KOPT-K1 (cell line): ENCODE data around the gene RTF2.
"Not testable (repeated sequence)": the region's sequence is repeated elsewhere in the genome, so short reads cannot be mapped to it uniquely, and the experiment has no call there.

Experiments used
- H3K27ac ChIP-seq: fragments of 200-600 bp; sonication (generic); 2 replicates; pipeline ENCODE4 v1.5.1; 2016; ENCODE audit warnings: antibody characterized with exemption, mild to moderate bottlenecking, low read depth, low read length; ENCODE audit not compliant: poor library complexity, severe bottlenecking
- H3K36me3 ChIP-seq: fragments of 200-600 bp; sonication (generic); 2 replicates; pipeline ENCODE4 v1.5.1; 2017; ENCODE audit warnings: antibody characterized with exemption, mild to moderate bottlenecking, low read length, moderate library complexity; ENCODE audit not compliant: insufficient read depth
- H3K9me3 ChIP-seq: fragments of 200-600 bp; sonication (generic); 2 replicates; pipeline ENCODE4 v1.5.1; 2017; ENCODE audit warnings: antibody characterized with exemption, low read length, mild to moderate bottlenecking; ENCODE audit not compliant: insufficient read depth, poor library complexity, severe bottlenecking

RTF2 gene

DNA sequence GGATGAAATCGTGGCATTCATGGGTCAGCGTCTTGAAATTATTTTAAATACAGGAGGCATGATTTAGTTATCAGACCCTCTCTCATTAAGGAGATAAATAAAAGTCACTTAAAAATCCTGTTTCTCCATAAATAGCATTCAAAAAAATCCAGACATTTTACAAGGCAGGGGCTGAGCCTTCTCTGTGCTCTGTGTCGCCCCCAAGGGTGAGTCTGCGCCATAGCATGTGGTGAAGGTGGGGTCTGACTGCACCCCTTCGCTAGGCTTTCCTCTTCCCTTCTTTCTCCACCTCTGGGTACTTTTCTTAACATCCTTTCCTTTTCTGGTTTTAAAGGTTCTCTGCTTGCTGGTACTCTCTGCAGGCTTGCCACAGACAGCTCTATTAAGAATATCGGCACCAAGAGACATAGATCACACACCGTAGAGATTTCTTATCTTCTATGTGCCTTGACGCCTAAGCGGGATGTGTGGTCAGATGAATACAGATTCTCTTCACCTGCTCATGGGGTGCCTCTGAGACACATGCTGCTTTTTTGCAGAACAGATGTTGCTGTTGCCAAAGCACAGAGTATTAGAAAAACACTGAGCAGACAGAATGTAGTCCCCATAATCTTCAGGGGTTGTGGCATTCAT lies 36.1 kb downstream of the RTF2 start:
- Histone ChIP-seq H3K36me3 (peaks cover 13% of the 10 kb centered on the region), H3K27ac (no peak overlapping the region), H3K9me3 (no peaks in the 10 kb centered on the region)

- H3K36me3 ChIP-seq, result peaks cover 12% of the 10 kb centered on the region
- H3K27ac ChIP-seq, result no peak overlapping the region
- no peaks in the 10 kb centered on the region for H3K9me3 ChIP-seq
These were observed 37.7 kb downstream of the RTF2 start for GRCh38 chr20:56506103-56506502.

DNA sequence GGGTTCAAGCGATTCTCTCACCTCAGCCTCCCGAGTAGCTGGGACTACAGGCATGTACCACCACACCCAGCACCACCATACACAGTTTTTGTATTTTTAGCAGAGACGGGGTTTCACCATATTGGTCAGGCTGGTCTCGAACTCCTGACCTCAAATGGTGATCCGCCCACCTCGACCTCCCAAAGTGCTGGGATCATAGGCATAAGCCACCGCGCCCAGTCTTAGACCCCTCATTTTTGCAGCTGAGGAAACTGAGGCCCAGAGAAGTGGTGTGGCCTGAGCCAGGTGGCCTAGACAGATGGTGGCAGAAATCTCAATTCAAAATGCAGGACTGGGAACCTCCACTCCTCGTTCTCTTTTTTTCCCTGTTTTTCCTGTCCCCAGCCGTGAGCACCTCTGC lies 43.5 kb downstream of the RTF2 start:
- Histone ChIP-seq H3K9me3 (no peaks in the 10 kb centered on the region), H3K36me3 (peaks cover 58% of the 10 kb centered on the region), H3K27ac (no peak overlapping the region)

- Histone ChIP-seq H3K36me3 (peaks cover 68% of the 10 kb centered on the region), H3K27ac (no peak overlapping the region), H3K9me3 (no peaks in the 10 kb centered on the region)
These were observed 45.0 kb downstream of the RTF2 start for GRCh38 chr20:56513161-56514150.

GRCh38 chr20:56516631-56517030 lies 48.2 kb downstream of the RTF2 start:
- peaks cover 95% of the 10 kb centered on the region for H3K36me3 ChIP-seq
- no peak overlapping the region for H3K27ac ChIP-seq
- peaks cover 28% of the 10 kb centered on the region for H3K9me3 ChIP-seq

DNA sequence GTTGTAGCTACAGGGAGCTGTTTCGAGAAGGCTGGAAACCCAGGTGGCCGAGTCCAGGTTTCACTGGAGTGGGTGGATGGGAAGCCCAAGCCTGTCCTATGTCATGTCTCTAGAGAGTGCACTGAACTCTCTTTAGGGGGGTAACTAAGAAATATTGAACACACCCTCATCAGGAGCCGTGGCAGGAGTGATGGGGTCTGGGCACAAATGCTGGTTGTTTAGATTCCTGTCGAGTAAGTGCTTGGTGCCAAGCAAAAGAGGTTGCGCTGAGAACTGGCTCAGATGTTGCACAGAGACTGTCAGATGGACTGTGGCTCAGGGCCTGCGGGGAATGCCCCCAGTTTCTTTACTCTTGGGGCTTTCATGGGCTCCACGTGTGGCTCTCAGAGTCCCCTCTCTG lies 48.8 kb downstream of the RTF2 start:
- peaks cover 29% of the 10 kb centered on the region for H3K9me3 ChIP-seq
- no peak overlapping the region for H3K27ac ChIP-seq
- H3K36me3 ChIP-seq, result peaks cover 91% of the 10 kb centered on the region

- H3K27ac ChIP-seq, result no peak overlapping the region
- peaks cover 87% of the 10 kb centered on the region for H3K36me3 ChIP-seq
- H3K9me3 ChIP-seq, result peaks cover 29% of the 10 kb centered on the region
These were observed 49.2 kb downstream of the RTF2 start for GRCh38 chr20:56517641-56518040.

GRCh38 chr20:56518126-56518525 lies 49.7 kb downstream of the RTF2 start:
- Histone ChIP-seq H3K36me3 (peaks cover 82% of the 10 kb centered on the region), H3K27ac (no peak overlapping the region), H3K9me3 (peaks cover 29% of the 10 kb centered on the region)

GRCh38 chr20:56518721-56519398 lies 50.4 kb downstream of the RTF2 start:
- H3K27ac ChIP-seq, result no peak overlapping the region
- peaks cover 75% of the 10 kb centered on the region for H3K36me3 ChIP-seq
- peaks cover 29% of the 10 kb centered on the region for H3K9me3 ChIP-seq

DNA sequence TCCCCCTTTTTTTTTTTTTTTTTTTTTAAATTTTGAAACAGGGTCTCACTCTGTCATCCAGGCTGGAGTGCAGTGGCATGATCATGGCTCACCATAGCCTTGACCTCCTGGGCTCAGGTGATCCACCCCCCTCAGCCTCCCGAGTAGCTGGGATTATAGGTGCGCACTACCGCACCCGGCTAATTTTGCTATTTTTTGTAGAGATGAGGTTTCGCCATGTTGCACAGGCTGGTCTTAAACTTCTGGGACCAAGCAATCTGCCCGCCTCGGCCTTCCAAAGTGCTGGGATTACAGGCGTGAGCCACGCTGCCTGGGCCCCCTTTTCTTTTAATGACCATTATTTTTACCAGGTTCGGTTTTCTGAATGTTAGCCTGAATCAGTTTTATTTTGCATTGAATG lies 51.1 kb downstream of the RTF2 start:
- no peak overlapping the region for H3K27ac ChIP-seq
- H3K9me3 ChIP-seq, result peaks cover 29% of the 10 kb centered on the region
- H3K36me3 ChIP-seq, result peaks cover 69% of the 10 kb centered on the region

- H3K27ac ChIP-seq, result no peak overlapping the region
- peaks cover 63% of the 10 kb centered on the region for H3K36me3 ChIP-seq
- peaks cover 29% of the 10 kb centered on the region for H3K9me3 ChIP-seq
These were observed 51.8 kb downstream of the RTF2 start for GRCh38 chr20:56520180-56520579.

- not testable (repeated sequence) for H3K27ac ChIP-seq
- peaks cover 57% of the 10 kb centered on the region for H3K36me3 ChIP-seq
- peaks cover 29% of the 10 kb centered on the region for H3K9me3 ChIP-seq
These were observed 52.4 kb downstream of the RTF2 start for GRCh38 chr20:56520746-56521354.

- peaks cover 29% of the 10 kb centered on the region for H3K9me3 ChIP-seq
- H3K27ac ChIP-seq, result no peak overlapping the region
- H3K36me3 ChIP-seq, result peaks cover 43% of the 10 kb centered on the region
These were observed 53.9 kb downstream of the RTF2 start for GRCh38 chr20:56522311-56522710.

DNA sequence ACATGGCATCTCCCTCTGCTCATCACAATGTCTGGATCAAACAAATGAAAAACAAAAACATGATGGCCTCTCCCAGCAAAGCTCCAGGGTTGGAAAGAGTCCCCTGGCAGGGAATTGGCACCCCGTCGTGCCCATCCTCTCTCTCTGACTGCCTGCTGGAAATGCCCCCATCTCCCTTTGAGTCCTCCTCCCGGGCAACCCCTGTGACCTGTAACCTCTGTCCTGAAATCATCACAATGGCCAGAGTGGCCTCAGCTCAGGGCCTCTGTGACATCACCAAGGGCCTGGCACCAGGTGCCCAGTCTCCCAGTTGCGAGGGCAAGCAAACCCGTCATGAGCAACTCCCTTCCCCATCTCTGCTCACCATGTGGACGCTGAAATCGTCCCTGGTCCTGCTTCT lies 56.0 kb downstream of the RTF2 start, which contains the start of gene FAM209A:
Gene FAM209A, plus strand, starts transcription at position 301 of the 400 bp plus-strand sequence. Its CDS starts 65 bp downstream, at position 366.
- H3K36me3 ChIP-seq, result peaks cover 22% of the 10 kb centered on the region
- peaks cover 22% of the 10 kb centered on the region for H3K9me3 ChIP-seq
- not testable (repeated sequence) for H3K27ac ChIP-seq

- Histone ChIP-seq H3K27ac (no peak overlapping the region), H3K36me3 (no peaks in the 10 kb centered on the region), H3K9me3 (no peaks in the 10 kb centered on the region)
These were observed 59.1 kb downstream of the RTF2 start for GRCh38 chr20:56527521-56527920.
